GM23338 (cell line): ENCODE results near the gene TOR2A. TPM values are rescaled to one million over a fixed set of nuclear protein-coding genes. Genes with fewer than 3 reads are reported as not detected.
A peak's percentile ranks its signal among the peaks of the same experiment; 100 is the strongest.

ENCODE experiments used
- ATAC-seq: fragments of 200-7000 bp; cut with Tn5 transposase; 3 replicates; pipeline ENCODE4 v1.9.1; 2020
- DNase-seq: peaks from one replicate; pipeline ENCODE4 v3.0.0-alpha.2; 2015; ENCODE audit warnings: low spot score
- H2AFZ ChIP-seq: fragments of 200-600 bp; sonication (generic); 2 replicates; pipeline ENCODE4 v1.8.0; 2016; ENCODE audit warnings: antibody characterized with exemption, mild to moderate bottlenecking, moderate library complexity
- H3F3A ChIP-seq: fragments of 200-600 bp; sonication (generic); replicated peaks from 2 replicates; pipeline ENCODE4 v1.8.0; 2017; ENCODE audit warnings: antibody characterized with exemption, mixed run types, low read depth
- H3K27ac ChIP-seq: fragments of 200-600 bp; sonication (generic); 2 replicates; pipeline ENCODE4 v1.6.1; 2016; ENCODE audit warnings: low read depth
- H3K27me3 ChIP-seq: fragments of 200-600 bp; sonication (generic); 2 replicates; pipeline ENCODE4 v1.8.0; 2016; ENCODE audit warnings: mild to moderate bottlenecking, mixed run types, moderate library complexity; ENCODE audit not compliant: insufficient read depth
- H3K36me3 ChIP-seq: fragments of 200-600 bp; sonication (generic); 2 replicates; pipeline ENCODE4 v1.8.0; 2016; ENCODE audit warnings: mild to moderate bottlenecking; ENCODE audit not compliant: insufficient read depth
- H3K4me1 ChIP-seq: fragments of 200-600 bp; sonication (generic); 2 replicates; pipeline ENCODE4 v1.8.0; 2016; ENCODE audit warnings: mild to moderate bottlenecking, moderate library complexity; ENCODE audit not compliant: insufficient read depth
- H3K4me2 ChIP-seq: fragments of 200-600 bp; sonication (generic); 2 replicates; pipeline ENCODE4 v1.7.1; 2017; ENCODE audit warnings: mixed run types
- H3K4me3 ChIP-seq: fragments of 200-600 bp; sonication (generic); 2 replicates; pipeline ENCODE4 v1.6.1; 2016; ENCODE audit warnings: mixed run types
- H3K79me2 ChIP-seq: fragments of 200-600 bp; sonication (generic); replicated peaks from 2 replicates; pipeline ENCODE4 v1.8.0; 2017; ENCODE audit warnings: mild to moderate bottlenecking; ENCODE audit not compliant: insufficient read depth
- H3K9me2 ChIP-seq: fragments of 200-600 bp; sonication (generic); 2 replicates; pipeline ENCODE4 v1.8.0; 2017; ENCODE audit not compliant: insufficient read depth
- H4K20me1 ChIP-seq: fragments of 200-600 bp; sonication (generic); replicated peaks from 2 replicates; pipeline ENCODE4 v1.8.0; 2017; ENCODE audit warnings: mild to moderate bottlenecking; ENCODE audit not compliant: insufficient read depth
- H3K27ac Mint-ChIP-seq: 2 replicates; pipeline ENCODE4 v1.8.0; 2020; ENCODE audit warnings: inconsistent platforms, mild to moderate bottlenecking, moderate library complexity, mixed read lengths
- H3K27me3 Mint-ChIP-seq: 3 replicates; pipeline ENCODE4 v1.8.0; 2022; ENCODE audit warnings: low read depth, mild to moderate bottlenecking, moderate library complexity, mixed read lengths, inconsistent platforms; ENCODE audit not compliant: insufficient read depth, poor library complexity
- H3K36me3 Mint-ChIP-seq: 3 replicates; pipeline ENCODE4 v1.8.0; 2021; ENCODE audit warnings: low read depth, mild to moderate bottlenecking, inconsistent platforms, moderate library complexity, mixed read lengths
- H3K4me1 Mint-ChIP-seq: 3 replicates; pipeline ENCODE4 v1.8.0; 2020; ENCODE audit warnings: mild to moderate bottlenecking, inconsistent platforms, mixed read lengths
- H3K4me3 Mint-ChIP-seq: 3 replicates; pipeline ENCODE4 v1.8.0; 2021; ENCODE audit warnings: moderate library complexity, mild to moderate bottlenecking, inconsistent platforms, mixed read lengths
- H3K9me3 Mint-ChIP-seq: 3 replicates; pipeline ENCODE4 v1.8.0; 2020; ENCODE audit warnings: moderate library complexity, mild to moderate bottlenecking, inconsistent platforms, mixed read lengths
- CTCF ChIP-seq, 2 experiments: fragments of 200-600 bp in 1 of 2; sonication (generic) in 1 of 2; conservative IDR thresholded peaks; 2 replicates each; pipeline versions ENCODE4 v1.5.1 to v1.6.1; 2016 to 2017; ENCODE audit warnings: antibody characterized with exemption in 2 of 2, low read depth in 2 of 2, mild to moderate bottlenecking in 2 of 2, moderate library complexity in 1 of 2
- EZH2 ChIP-seq: fragments of 200-600 bp; sonication (generic); IDR thresholded peaks from one replicate; pipeline ENCODE4 v1.8.0; 2017; ENCODE audit warnings: antibody characterized with exemption, mild to moderate bottlenecking, low read depth; ENCODE audit not compliant: unreplicated experiment
- EZH2phosphoT487 ChIP-seq: fragments of 200-600 bp; sonication (generic); IDR thresholded peaks from one replicate; pipeline ENCODE4 v1.8.1; 2018; ENCODE audit warnings: antibody characterized with exemption; ENCODE audit not compliant: unreplicated experiment
- JUNB ChIP-seq: IDR thresholded peaks from one replicate; pipeline ENCODE4 v1.6.1; 2016; ENCODE audit warnings: antibody characterized with exemption; ENCODE audit not compliant: unreplicated experiment
- POLR2AphosphoS5 ChIP-seq: IDR thresholded peaks from 2 replicates; pipeline ENCODE4 v1.6.1; 2016; ENCODE audit warnings: antibody characterized with exemption, low read depth
- ZNF114 ChIP-seq: fragments of 250-450 bp; sonication (Bioruptor Pico); IDR thresholded peaks from 2 replicates; pipeline ENCODE4 v1.5.0; 2020; ENCODE audit warnings: mild to moderate bottlenecking, moderate library complexity
- ZNF331 ChIP-seq: fragments of 250-450 bp; sonication (Bioruptor Pico); IDR thresholded peaks from 2 replicates; pipeline ENCODE4 v1.5.0; 2020; ENCODE audit warnings: low read depth, mild to moderate bottlenecking, moderate library complexity
- polyA plus RNA-seq: library from polyadenylated mRNA; unstranded; fragments of >200 nt; fragmentation: Nextera tagmentation; extraction: Ambion mirVana; gene quantifications from 2 replicates; pipeline ENCODE4 v1.2.1, GENCODE V29; 2016
- total RNA-seq: library from RNA; depleted of rRNA; stranded (reverse); fragments of >200 nt; shearing (Covaris generic); gene quantifications from 2 replicates; pipeline ENCODE4 v1.2.3, GENCODE V29; 2014
- TF ChIP-seq, protein P1 (sequence below): IDR thresholded peaks from 2 replicates; pipeline ENCODE4 v1.6.1; 2016; ENCODE audit warnings: antibody characterized with exemption
- TF ChIP-seq, protein P2 (sequence below): IDR thresholded peaks from one replicate; pipeline ENCODE4 v1.6.1; 2018; ENCODE audit warnings: antibody characterized with exemption; ENCODE audit not compliant: unreplicated experiment

Gene TOR2A
- total and polyA plus RNA-seq, 2 experiments from 2014 or later: 14.4 to 23.5 TPM

GRCh38 chr9:127783111-127784008 is 48.3 kb upstream of the TOR2A start:
- ATAC-seq (no peak), DNase-seq (no peak)
- 0 out of 2 replicates have a peak overlapping the region, but pooled peaks have one; percentile 14 for H2AFZ ChIP-seq
- H3K27ac Mint-ChIP-seq: no peak overlapping the region
- peaks cover 13% of the 10 kb centered on the region for H3K27me3 Mint-ChIP-seq
- H3K79me2 ChIP-seq: peaks cover 21% of the 10 kb centered on the region
- H4K20me1 ChIP-seq: peaks cover 11% of the 10 kb centered on the region
- no peak overlapping the region for H3K4me2 ChIP-seq
- H3K27ac ChIP-seq: no peak overlapping the region
- H3K36me3 Mint-ChIP-seq: peaks cover 20% of the 10 kb centered on the region
- H3K4me3 Mint-ChIP-seq: no peak overlapping the region
- H3K4me3 ChIP-seq: no peak overlapping the region
- peaks cover 16% of the 10 kb centered on the region for H3K4me1 ChIP-seq
- peaks cover 30% of the 10 kb centered on the region for H3F3A ChIP-seq
- H3K27me3 ChIP-seq: no peaks in the 10 kb centered on the region
- peaks cover 24% of the 10 kb centered on the region for H3K4me1 Mint-ChIP-seq
- H3K36me3 ChIP-seq: peaks cover 15% of the 10 kb centered on the region
- H3K9me2 ChIP-seq: no peaks in the 10 kb centered on the region
- no peaks in the 10 kb centered on the region for H3K9me3 Mint-ChIP-seq
- TF ChIP-seq POLR2AphosphoS5 (no peak), EZH2 (no peak), ZNF114 (CRISPR knock-in tag) (no peak), ZNF331 (CRISPR knock-in tag) (no peak)

DNA sequence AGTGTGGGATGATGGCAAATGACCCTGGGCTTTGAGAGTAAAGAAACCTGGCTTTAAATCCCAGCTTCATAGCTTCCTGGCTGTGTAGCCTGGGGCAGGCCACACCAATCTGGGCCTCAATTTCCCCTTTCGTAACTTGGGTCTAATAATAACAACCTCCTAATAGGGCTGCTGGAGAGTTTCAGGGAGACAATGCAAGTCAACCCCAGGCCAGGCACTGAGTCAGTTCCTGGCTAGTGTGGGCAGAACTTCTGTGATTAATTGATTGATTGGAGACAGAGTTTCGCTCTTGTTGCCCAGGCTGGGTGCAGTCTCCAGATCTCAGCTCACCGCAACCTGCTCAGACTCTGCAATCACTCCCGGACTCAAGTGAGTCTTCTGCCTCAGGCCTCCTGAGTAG is 46.7 kb upstream of the TOR2A start:
- H3K27ac Mint-ChIP-seq: no peak overlapping the region
- DNase-seq: no peak
- TF ChIP-seq ZNF331 (CRISPR knock-in tag) (no peak), ZNF114 (CRISPR knock-in tag) (no peak), EZH2 (no peak), EZH2phosphoT487 (no peak), JUNB (no peak), CTCF (conservative IDR thresholded peaks at IDR 0.05; ENCODE audit: low read depth in 2 of 2) (no peak)
- TF ChIP-seq, protein P1, sequence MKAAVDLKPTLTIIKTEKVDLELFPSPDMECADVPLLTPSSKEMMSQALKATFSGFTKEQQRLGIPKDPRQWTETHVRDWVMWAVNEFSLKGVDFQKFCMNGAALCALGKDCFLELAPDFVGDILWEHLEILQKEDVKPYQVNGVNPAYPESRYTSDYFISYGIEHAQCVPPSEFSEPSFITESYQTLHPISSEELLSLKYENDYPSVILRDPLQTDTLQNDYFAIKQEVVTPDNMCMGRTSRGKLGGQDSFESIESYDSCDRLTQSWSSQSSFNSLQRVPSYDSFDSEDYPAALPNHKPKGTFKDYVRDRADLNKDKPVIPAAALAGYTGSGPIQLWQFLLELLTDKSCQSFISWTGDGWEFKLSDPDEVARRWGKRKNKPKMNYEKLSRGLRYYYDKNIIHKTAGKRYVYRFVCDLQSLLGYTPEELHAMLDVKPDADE: no peak
- TF ChIP-seq, protein P2, sequence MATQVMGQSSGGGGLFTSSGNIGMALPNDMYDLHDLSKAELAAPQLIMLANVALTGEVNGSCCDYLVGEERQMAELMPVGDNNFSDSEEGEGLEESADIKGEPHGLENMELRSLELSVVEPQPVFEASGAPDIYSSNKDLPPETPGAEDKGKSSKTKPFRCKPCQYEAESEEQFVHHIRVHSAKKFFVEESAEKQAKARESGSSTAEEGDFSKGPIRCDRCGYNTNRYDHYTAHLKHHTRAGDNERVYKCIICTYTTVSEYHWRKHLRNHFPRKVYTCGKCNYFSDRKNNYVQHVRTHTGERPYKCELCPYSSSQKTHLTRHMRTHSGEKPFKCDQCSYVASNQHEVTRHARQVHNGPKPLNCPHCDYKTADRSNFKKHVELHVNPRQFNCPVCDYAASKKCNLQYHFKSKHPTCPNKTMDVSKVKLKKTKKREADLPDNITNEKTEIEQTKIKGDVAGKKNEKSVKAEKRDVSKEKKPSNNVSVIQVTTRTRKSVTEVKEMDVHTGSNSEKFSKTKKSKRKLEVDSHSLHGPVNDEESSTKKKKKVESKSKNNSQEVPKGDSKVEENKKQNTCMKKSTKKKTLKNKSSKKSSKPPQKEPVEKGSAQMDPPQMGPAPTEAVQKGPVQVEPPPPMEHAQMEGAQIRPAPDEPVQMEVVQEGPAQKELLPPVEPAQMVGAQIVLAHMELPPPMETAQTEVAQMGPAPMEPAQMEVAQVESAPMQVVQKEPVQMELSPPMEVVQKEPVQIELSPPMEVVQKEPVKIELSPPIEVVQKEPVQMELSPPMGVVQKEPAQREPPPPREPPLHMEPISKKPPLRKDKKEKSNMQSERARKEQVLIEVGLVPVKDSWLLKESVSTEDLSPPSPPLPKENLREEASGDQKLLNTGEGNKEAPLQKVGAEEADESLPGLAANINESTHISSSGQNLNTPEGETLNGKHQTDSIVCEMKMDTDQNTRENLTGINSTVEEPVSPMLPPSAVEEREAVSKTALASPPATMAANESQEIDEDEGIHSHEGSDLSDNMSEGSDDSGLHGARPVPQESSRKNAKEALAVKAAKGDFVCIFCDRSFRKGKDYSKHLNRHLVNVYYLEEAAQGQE: no peak

More for the DNA sequence above, 46.7 kb upstream of the TOR2A start:
- ATAC-seq: no peak
- no peak overlapping the region for H3K4me2 ChIP-seq
- Mint-ChIP-seq H3K4me1 (peaks cover 24% of the 10 kb centered on the region), H3K4me3 (no peak overlapping the region), H3K36me3 (peaks cover 4% of the 10 kb centered on the region), H3K27me3 (peaks cover 16% of the 10 kb centered on the region), H3K9me3 (peaks cover 2% of the 10 kb centered on the region; the same call in 1 of the 3 replicates)
- no peaks in the 10 kb centered on the region for H3K9me2 ChIP-seq
- no peak overlapping the region for H2AFZ ChIP-seq
- no peaks in the 10 kb centered on the region for H3K27me3 ChIP-seq
- peaks cover under 1% of the 10 kb centered on the region; the same call in 1 of the 2 replicates for H4K20me1 ChIP-seq
- H3K27ac ChIP-seq: no peak overlapping the region
- H3F3A ChIP-seq: peaks cover 15% of the 10 kb centered on the region; the same call in 1 of the 2 replicates
- H3K36me3 ChIP-seq: no peaks in the 10 kb centered on the region
- no peak overlapping the region for H3K4me3 ChIP-seq
- peaks cover 6% of the 10 kb centered on the region for H3K79me2 ChIP-seq
- H3K4me1 ChIP-seq: peaks cover 5% of the 10 kb centered on the region; the same call in 1 of the 2 replicates
